GM19035 (cell line): ENCODE results near the gene HHAT.
"Not testable (repeated sequence)": the region's sequence is repeated elsewhere in the genome, so short reads cannot be mapped to it uniquely, and the experiment has no call there.

Source experiments
- ATAC-seq: cut with Tn5 transposase; IDR thresholded peaks from one replicate; pipeline ENCODE4 v1.9.1; 2021; ENCODE audit not compliant: unreplicated experiment

Gene HHAT

DNA sequence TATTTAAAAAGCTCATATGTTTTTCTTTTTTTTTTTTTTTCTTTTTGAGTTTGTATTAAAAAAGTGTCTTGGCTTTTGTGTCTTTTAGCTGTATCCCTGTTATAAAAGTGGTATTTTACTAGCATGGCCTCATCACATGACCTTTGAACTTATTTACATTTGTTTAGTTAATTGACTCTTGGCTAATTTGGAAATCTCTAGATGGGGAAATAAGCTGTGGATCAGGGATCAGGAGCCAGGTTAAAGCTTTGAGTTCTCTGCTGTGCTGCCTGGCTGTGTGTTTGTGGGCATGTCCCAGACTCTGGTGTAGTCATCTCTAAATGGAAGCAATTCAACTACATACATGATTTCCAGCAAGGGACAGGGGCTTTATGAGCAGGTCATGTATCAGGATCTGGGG, 56.5 kb downstream of the HHAT start:
- no peak for ATAC-seq

DNA sequence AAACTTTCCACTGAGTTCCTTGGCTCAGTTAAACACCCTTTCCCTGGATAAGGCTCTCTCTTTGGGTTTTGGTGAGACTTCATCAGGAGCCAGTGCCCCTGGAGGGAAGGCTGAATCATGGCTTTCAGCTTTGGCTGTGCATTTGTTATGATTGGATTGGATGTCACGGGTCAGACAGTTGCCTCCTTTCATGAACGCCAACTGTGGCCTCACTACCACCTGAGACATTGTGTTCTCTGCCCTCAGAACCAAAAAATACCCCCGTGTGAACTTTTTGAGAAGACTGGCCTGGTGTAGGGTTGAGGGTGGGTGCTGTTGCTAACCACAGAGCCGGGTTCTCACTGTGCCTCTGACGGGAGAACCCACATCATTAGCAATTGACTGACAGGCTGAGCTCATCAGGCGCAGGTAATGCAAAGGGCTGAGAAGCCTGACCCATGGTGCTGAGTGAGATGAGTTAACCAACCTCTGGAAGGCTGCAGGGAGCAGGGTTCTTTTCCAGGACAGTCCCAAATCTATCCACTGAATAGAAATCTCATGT, 65.6 kb downstream of the HHAT start:
- no peak for ATAC-seq

DNA sequence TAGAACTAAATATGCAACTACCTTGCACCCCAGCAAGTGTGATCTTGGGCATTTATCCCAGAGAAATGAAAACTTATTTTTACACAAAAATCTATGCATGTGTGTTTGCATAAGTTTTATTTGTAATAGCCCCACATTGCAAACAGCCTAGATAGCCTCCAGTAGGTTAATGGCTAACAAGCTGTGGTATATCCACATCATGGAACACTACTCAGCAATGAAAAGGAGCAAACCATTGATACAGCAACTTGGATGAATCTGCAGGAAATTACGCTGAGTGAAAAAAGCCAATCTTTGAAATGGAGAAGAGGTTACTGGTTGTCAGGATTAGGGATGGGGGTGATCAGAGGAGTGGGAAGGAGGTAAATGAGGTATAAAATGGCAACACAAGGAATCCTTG, 67.8 kb downstream of the HHAT start:
- ATAC-seq = no peak

DNA sequence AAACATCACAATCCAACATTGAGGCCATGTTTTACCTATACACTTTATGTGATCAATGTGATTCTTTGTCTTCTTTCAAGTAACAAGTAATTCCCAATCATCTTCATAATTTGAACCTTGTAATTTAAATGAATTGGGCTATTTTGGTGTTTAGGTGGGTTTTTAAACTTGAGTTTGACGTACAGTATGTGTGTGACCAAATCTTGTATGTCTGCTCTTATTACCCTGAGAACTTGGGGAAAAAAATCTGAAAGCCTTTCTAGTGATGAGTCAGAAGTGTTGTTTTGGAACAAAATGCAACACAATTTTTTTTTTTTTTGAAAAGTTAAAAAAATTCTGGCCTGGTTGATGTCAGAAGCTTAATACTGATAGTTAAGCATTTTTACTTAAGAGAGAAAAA, 68.5 kb downstream of the HHAT start:
- ATAC-seq = no peak

DNA sequence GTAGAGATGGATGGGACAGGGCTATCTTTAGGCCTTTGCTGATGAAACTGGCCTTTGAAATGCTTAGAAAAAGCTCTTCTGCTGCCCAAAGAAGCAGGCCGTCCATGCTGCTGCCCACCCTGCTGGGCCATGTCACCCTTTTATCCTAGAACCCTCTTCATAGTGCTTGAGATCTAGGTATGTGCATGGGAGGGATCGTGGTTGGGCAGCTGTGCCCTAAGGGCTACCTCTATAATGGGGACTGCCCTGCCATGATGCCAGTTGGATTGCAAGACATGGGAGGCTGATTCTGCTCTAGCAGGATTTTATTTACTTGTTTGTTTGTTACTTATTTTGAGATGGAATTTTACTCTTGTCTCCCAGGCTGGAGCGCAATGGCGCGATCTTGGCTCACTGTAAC, 69.0 kb downstream of the HHAT start:
- ATAC-seq = no peak

DNA sequence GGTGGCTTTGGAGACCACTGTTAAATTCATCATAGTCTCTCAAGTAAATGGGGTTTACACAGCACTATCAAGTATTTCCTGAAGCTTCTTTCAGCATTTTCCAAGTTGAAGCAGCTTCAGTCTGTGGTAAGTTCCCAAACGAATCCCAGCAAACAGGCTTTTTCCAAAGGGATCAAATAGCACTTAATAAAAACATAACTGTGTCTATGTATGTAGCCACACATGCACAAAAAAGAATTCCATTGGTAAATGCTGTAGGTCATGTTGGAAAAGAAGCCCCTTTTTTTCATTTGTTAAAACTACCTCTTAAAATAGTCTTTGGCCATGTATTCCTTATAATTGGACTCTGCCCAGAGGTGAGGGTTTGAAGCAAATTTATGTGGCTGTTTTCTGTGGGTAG, 69.8 kb downstream of the HHAT start:
- no peak for ATAC-seq

DNA sequence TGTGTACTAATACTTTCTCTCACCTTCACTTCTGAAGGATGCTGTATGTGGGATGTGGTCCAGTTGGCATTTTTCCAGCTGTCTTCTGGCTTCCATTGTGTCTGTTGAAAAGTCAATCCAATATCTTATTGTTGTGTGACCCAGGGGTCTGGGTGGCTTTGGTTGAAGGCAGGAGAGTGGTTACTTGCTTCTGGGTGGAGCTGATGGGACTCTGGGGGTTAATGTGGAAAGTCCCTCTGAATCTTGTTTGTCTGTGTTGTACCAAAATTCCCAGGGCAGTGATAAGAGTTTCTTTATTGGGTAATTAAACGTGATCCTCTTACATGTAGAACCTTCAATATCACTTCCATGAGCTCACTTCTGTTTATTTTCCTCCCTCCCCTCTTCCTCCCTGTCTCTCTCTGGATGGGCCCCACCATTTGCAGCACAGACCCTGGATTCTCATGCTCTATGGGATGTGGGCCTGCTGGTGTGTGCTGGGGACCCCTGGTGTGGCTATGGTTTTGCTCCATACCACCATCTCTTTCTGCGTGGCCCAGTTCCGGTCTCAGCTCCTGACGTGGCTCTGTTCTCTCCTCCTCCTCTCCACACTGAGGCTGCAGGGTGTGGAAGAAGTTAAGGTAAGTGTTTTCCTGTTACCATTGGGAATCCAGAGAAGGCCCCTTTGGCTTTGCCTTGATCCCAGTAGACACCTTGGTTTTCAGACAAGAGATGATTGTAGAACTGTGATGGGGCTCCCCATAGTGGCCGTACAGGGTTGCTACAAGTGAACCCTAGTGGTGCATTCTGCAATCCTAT, 71.5 kb downstream of the HHAT start:
- ATAC-seq = peak; percentile 95

DNA sequence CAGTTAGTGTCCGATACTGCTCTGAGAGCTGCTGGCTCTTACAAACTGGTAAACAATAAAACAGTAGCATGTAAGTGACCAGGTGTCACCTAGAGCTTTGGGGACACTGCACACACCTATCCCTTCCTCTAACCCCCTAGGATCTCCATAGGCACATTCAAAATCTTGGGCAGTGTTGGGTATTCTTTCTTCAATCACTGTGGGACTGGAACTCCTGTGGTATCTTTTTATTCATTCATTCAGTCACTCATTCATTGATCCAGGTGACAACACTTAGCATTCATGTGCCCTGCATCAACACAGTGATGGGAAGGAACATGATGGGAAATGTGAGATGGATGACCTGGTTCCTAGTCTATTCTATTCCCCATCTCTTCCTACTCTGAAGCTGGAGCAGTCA, 73.9 kb downstream of the HHAT start:
- ATAC-seq = no peak

DNA sequence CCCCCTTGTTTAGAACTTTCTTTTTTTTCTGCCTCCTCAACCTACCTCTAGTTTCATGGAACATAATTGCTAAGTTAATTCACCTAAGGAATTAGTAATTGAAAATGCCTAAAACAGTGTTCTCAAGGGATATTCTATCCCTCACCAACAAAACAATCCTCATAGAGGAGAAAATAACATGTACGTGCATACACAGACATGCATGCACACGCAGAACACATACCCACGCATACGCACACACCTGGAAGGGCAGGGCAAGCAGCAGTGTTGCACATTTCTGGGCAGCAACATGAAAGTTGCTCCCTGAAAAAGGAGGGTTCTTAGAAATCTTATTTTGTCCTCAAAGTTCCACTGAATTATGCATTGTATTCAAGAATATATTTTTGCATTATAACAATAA, 76.6 kb downstream of the HHAT start:
- no peak for ATAC-seq

DNA sequence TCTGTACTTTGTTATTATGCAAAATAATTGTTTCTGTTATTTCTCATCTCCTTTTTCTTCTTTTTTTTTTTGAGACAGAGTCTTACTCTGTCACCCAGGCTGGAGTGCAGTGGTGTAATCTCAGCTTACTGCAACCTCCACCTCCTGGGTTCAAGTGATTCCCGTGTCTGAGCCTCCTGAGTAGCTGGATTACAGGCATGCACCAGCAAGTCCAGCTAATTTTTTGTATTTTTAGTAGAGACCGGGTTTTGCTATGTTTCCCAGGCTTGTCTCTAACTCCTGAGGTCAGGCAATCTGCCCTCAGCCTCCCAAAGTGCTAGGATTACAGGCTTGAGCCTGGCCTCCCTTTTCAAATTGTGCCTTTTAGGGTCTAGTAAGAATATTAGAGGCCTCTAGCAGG, 77.6 kb downstream of the HHAT start:
- ATAC-seq = not testable (repeated sequence)

DNA sequence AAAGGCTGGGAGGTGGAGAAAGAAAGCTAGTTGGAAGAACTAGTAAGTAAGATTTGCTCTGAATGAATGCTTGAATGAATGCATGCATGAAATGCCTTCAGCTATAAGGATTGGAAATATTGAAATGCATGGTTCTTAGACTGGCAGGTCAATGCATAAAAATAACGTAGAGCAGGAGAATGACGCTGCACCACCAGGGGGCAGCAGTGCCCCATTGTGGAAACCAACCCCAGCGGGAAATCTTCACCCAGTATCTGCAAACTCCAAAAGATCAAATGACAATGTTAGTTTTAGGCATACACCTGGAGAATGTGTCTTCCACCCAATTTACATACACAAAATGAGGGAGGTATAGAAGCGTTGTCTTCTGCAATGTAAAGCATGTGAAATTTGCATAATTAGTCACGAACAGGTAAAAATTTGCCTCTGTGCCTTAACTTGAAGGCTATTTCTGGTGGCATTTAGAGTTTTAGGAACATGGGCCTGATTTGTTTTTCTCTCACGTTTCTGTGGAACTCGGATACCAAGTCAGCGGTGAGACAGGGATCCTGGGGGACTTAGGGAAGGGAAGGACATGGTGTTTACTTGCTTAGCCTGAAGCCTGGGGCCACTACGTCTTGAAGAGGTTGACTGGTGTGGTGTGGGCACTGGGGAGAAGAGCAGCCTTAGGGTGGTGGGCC, 78.6 kb downstream of the HHAT start:
- ATAC-seq = peak; percentile 90

DNA sequence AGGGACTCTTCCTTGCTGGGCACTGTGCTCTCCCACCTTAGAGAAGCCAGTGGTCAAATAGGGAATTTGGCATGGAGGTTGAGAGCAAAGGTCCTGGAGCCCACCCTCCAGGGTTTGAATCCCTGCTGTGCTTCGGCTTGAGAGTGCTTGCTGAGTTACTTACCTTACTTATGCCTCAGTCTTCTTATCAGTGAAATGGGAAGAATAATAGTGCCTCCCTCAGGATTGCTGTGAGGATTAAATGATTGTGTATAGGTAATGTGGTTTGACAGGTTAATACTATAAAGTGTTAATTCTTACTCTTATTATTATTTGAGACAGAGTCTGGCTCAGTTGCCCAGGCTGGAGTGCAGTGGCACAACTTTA, 79.2 kb downstream of the HHAT start:
- ATAC-seq = no peak

DNA sequence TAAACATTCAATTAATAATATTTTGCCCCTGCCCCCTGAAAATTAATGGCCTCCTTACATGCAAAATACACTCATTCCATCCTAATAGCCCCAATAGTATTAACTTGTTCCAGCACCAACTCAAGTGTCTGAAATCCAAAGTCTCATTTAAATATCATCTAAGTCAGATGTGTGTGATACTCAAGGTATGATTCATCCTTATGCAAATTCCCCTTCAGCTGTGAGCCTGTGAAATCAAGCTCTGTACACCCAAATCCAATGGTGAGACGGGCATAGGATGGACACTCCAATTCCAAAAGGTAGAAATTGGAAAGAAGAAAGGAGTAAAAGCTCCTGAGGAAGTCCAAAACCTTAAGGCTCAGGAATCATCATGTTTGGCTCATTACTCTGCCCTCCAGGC, 83.5 kb downstream of the HHAT start:
- no peak for ATAC-seq

DNA sequence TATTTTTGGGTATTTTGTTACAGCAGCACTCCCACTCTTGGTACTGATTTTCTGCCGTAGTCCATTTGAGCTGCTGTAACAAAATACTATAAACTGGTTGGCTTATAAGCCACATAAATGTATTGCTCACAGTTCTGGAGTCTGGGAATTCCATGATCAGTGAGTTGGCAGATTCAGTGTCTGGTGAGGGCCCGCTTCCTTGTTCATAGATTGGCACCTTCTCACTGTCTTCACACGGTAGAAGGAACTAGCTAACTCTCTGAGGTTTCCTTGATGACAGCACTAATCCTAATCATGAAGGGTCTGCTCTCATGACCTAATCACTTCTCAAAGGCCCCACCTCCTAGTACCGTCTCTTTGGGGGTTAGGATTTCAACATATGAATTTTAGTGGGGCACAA, 85.2 kb downstream of the HHAT start:
- ATAC-seq = no peak

DNA sequence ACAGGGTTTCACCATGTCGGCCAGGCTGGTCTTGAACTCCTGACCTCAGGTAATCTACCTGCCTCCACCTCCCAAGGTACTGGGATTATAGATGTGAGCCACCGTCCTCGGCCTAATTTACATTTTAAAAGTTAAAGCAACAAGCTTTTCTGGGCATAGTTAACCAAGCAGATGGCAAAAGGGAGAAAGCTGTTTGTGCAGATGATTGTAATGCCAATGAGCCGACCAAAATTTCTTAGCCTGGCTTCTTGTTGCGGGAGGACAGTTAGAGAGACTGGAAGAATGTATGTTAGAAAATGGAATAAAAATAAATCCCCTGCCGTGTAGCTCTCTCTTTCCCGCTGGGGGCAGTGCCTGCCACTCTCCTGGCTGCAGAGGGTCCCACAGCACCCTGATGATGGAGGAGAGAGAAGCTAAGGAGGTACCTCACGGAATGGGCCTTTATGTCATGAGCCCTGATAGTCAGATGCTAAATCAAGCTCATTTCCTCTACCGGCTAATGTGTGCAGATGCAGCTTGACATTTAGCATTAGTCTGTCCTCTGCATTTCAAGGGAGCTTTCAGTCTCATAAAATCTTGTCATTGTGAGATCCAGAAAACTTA, 87.2 kb downstream of the HHAT start:
- ATAC-seq = no peak

DNA sequence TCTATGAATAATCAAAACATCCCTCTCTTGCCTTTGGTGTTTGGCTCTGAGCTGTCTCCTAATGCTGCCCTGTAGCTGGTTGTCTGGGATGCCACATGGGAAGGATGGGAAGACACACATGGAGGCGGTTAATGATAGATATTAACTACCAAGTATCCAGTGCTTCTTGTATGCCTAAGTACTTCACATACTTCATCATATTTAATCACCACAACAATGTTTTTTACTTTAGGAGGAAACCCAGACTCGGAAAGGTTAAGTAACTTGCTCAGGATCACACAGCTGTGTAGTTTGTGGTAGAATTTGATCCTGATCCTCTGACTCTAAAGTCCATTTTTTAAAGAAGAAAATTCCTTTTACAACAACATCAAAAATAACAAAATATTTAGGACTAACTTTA, 88.0 kb downstream of the HHAT start:
- no peak for ATAC-seq

DNA sequence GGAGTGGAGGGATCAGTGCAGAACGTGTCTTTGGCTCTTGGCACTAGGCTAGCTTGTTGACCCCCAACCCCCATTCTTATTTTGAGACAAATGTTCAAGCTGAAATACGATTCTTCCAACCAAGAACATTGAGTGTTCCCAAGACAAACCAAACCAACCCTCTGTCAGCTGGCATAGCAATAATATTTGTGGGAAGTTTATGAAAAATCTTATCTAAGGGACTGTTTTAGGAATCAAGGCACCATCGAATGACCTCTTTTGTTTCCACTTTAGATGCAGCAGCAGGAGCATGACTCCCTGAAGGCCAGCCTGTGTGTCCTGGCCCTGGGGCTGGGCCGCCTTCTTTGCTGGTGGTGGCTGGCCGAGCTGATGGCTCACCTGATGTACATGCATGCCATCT, 89.2 kb downstream of the HHAT start:
- ATAC-seq = no peak

DNA sequence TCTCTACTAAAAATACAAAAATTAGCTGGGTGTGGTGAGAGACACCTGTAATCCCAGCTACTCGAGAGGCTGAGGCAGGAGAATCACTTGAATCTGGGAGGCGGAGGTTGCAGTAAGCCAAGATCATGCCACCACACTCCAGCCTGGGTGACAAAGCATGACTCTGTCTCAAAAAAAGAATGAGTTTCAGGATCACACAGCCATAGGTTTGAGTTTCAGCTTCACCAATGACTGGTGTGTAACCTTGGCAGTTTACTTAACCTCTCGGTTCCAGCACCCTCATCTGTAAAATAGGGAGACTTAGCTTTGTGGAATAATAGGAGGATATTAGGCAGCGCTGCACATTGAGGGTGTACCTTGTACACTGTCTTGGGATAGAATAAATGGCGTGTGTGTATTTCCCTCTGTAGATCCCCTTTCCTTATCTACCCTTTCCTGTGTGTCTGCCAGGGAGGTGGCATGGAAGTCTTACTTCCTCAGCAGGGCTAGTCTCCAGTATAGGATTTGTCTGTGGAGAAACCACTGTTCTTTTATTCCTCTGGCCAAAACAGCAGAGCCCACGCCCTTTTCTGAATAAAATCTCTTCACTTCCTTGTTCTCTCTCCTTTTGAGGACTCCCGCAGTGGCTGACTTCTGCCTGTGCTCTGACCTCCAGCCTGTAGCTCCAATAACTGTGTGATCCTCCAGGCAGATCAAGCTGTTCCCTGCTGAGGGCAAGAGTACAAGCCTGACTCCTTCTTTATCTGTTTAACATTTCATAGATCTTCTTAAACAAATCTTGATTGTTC, 90.4 kb downstream of the HHAT start:
- ATAC-seq = no peak

DNA sequence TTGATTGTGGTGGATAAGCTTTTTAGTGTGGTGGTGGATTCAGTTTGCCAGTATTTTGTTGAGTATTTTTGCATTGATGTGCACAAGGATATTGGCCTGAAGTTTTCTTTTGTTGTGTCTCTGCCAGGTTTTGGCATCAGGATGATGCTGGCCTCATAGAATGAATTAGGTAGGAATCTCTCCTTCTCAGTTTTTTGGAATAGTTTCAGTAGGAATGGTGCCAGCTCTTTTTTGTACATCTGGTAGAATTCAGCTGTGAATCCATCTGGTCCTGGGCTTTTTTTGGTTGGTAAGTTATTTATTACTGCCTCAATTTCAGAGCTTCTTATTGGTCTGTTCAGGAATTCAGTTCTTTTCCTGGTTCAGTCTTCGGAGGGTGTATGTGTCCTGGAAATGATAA, 98.0 kb downstream of the HHAT start:
- not testable (repeated sequence) for ATAC-seq

DNA sequence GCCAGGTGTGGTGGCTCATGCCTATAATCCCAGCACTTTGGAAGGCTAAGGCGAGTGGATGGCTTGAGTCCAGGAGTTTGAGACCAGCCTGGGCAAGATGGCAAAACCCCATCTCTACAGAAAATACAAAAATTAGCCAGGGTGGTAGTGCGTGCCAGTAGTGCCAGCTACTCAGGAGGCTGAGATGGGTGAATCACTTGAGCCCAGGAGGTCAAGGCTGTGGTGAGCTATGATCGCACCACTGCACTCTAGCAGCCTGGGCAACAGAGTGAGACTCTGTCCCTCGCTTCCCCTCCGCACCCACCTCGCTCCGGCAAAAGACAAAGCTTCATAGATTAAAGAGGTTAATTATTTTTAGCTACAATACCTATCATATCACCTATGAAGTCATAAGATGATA, 100.0 kb downstream of the HHAT start:
- no peak for ATAC-seq

DNA sequence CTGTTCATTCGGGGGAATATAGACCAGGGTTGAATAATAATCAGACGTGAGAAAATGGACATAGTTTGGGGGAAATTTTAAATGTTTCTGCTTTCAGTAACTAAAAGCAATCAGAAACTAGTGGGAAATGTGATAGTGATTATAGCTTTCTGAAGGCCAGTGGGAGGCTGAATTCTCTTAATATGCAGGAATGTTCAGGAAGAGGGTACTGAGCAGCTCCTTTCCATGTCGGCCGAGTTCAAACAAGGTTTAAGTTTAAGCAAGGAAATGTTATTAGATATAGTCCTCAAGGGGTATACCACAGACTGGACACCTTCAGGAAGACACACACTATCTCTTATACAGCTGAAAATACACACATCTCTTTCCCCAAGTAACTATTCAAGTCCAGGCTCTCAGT, 105.5 kb downstream of the HHAT start:
- ATAC-seq = no peak
